ENCODE measurements around the gene MBTPS1. TPM values are rescaled to one million over a fixed set of nuclear protein-coding genes. Genes with fewer than 3 reads are reported as not detected.

Gene MBTPS1
- polyA plus RNA-seq, 3 donors, result 26.4 to 73.8 (median 28.0) TPM

DNA sequence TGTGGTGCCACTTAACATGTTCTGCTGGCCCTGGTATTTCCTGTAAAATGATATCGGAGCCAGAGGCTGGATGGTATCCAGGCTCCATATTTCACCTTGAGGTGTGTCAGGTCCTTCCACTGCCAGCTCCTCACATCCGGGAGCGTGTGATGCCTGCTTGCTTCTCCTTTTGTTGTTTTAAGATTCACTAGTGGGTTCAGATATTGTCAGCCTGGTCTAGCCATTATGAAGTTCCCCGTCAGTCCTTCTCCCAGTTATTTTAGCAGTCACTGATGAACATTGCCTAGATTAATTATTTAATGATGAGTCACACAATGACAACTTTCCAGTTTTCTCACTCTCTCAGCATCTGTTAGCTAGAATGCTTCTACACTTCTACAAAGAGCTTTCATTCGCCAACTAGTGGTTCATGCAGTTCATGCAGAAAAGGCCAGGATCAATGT lies 39.6 kb upstream of the MBTPS1 start:
- Histone ChIP-seq H2AFZ (ENCODE audit: insufficient read depth, low read depth, low read length, poor library complexity, severe bottlenecking) (no peak overlapping the region), H3K4me3 (replicated peaks in 1 of 3; ENCODE audit: low read depth in 2 of 3, low read length in 3 of 3) (no peak overlapping the region), H3K27me3 (ENCODE audit: control insufficient read depth in 2 of 2, insufficient read depth in 2 of 2, low read length in 2 of 2) (peaks cover 13 to 31% of the 10 kb centered on the region in 2 donors), H3K4me1 (ENCODE audit: control insufficient read depth in 1 of 2, insufficient read depth in 2 of 2, low read length in 2 of 2) (no peaks in the 10 kb centered on the region), H3K27ac (ENCODE audit: low read depth in 1 of 2, low read length in 2 of 2) (no peak overlapping the region), H3K36me3 (replicated peaks in 1 of 2; ENCODE audit: control insufficient read depth in 1 of 2, insufficient read depth in 2 of 2, low read length in 2 of 2) (no peaks in the 10 kb centered on the region), H3K9ac (ENCODE audit: insufficient read depth, low read length, poor library complexity, severe bottlenecking) (no peak overlapping the region), H3K9me3 (replicated peaks in 1 of 2; ENCODE audit: control insufficient read depth in 1 of 2, insufficient read depth in 1 of 2, low read length in 2 of 2) (no peaks in the 10 kb centered on the region), H3K4me2 (replicated peaks; ENCODE audit: extremely low read depth, low read length, poor library complexity, severe bottlenecking) (no peak overlapping the region), H4K20me1 (ENCODE audit: insufficient read depth, low read length) (no peaks in the 10 kb centered on the region), H3K79me2 (ENCODE audit: insufficient read depth, low read length) (no peaks in the 10 kb centered on the region)
- H3K36me3 Mint-ChIP-seq, result peaks cover 0 to 2% of the 10 kb centered on the region in 2 donors
- intact Hi-C loops (cut with micrococcal nuclease), result no loop called here
- H3K9me3 Mint-ChIP-seq, result no peaks in the 10 kb centered on the region
- H3K4me1 Mint-ChIP-seq, result no peaks in the 10 kb centered on the region
- H3K27ac Mint-ChIP-seq, result no peak overlapping the region
- TF ChIP-seq, protein P1, sequence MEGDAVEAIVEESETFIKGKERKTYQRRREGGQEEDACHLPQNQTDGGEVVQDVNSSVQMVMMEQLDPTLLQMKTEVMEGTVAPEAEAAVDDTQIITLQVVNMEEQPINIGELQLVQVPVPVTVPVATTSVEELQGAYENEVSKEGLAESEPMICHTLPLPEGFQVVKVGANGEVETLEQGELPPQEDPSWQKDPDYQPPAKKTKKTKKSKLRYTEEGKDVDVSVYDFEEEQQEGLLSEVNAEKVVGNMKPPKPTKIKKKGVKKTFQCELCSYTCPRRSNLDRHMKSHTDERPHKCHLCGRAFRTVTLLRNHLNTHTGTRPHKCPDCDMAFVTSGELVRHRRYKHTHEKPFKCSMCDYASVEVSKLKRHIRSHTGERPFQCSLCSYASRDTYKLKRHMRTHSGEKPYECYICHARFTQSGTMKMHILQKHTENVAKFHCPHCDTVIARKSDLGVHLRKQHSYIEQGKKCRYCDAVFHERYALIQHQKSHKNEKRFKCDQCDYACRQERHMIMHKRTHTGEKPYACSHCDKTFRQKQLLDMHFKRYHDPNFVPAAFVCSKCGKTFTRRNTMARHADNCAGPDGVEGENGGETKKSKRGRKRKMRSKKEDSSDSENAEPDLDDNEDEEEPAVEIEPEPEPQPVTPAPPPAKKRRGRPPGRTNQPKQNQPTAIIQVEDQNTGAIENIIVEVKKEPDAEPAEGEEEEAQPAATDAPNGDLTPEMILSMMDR (IDR thresholded peaks at IDR 0.05), result no peak
- WGBS (ENCODE audit: insufficient coverage), result 36% methylated on average over 1 of the region's 5 CpGs
- peaks cover 24 to 46% (median 44%) of the 10 kb centered on the region in 3 donors for H3K27me3 Mint-ChIP-seq (ENCODE audit: low read depth in 3 of 3)
- H3K4me3 Mint-ChIP-seq, result no peak overlapping the region
- no peak for DNase-seq

- Histone ChIP-seq H3K4me1 (ENCODE audit: control insufficient read depth in 1 of 2, insufficient read depth in 2 of 2, low read length in 2 of 2) (no peaks in the 10 kb centered on the region), H4K20me1 (ENCODE audit: insufficient read depth, low read length) (no peaks in the 10 kb centered on the region), H3K27me3 (ENCODE audit: control insufficient read depth in 2 of 2, insufficient read depth in 2 of 2, low read length in 2 of 2) (peaks cover 13 to 33% of the 10 kb centered on the region in 2 donors), H3K79me2 (ENCODE audit: insufficient read depth, low read length) (no peaks in the 10 kb centered on the region), H3K9ac (ENCODE audit: insufficient read depth, low read length, poor library complexity, severe bottlenecking) (no peak overlapping the region), H3K27ac (ENCODE audit: low read depth in 1 of 2, low read length in 2 of 2) (no peak overlapping the region), H3K4me2 (replicated peaks; ENCODE audit: extremely low read depth, low read length, poor library complexity, severe bottlenecking) (no peak overlapping the region), H3K9me3 (replicated peaks in 1 of 2; ENCODE audit: control insufficient read depth in 1 of 2, insufficient read depth in 1 of 2, low read length in 2 of 2) (no peaks in the 10 kb centered on the region), H3K36me3 (replicated peaks in 1 of 2; ENCODE audit: control insufficient read depth in 1 of 2, insufficient read depth in 2 of 2, low read length in 2 of 2) (no peaks in the 10 kb centered on the region), H3K4me3 (replicated peaks in 1 of 3; ENCODE audit: low read depth in 2 of 3, low read length in 3 of 3) (no peak overlapping the region), H2AFZ (ENCODE audit: insufficient read depth, low read depth, low read length, poor library complexity, severe bottlenecking) (no peak overlapping the region)
- DNase-seq, result no peak
- H3K9me3 Mint-ChIP-seq, result no peaks in the 10 kb centered on the region
- intact Hi-C loops (cut with micrococcal nuclease), result no loop called here
- WGBS (ENCODE audit: insufficient coverage), result 94% methylated on average over 2 of the region's 6 CpGs
- no peak overlapping the region for H3K27ac Mint-ChIP-seq
- H3K4me1 Mint-ChIP-seq, result no peaks in the 10 kb centered on the region
- peaks cover 24 to 43% (median 42%) of the 10 kb centered on the region in 3 donors for H3K27me3 Mint-ChIP-seq (ENCODE audit: low read depth in 3 of 3)
- H3K4me3 Mint-ChIP-seq, result peak overlapping the region in 1 of 2 donors; percentile 19
- peaks cover 0 to 2% of the 10 kb centered on the region in 2 donors for H3K36me3 Mint-ChIP-seq
- TF ChIP-seq, protein P1 (IDR thresholded peaks at IDR 0.05), result no peak
Measured at GRCh38 chr16:84155771-84156170, 39.0 kb upstream of the MBTPS1 start.

Data from CD14-positive monocyte (primary cell).